CD8-positive, alpha-beta memory T cell (primary cell): ENCODE measurements around the gene FFAR1. TPM values are rescaled to one million over a fixed set of nuclear protein-coding genes. Genes with fewer than 3 reads are reported as not detected.

Source experiments
- CTCF ChIA-PET: fragments of 350-600 bp; sonication (Branson Sonifier 250); formaldehyde crosslinking; loops from one replicate; lab custom pipeline; 2021; ENCODE audit warnings: antibody characterized with exemption; lab: Charles Lee
- POLR2A ChIA-PET: fragments of 350-600 bp; sonication (Branson Sonifier 250); formaldehyde crosslinking; loops from one replicate; lab custom pipeline; 2021; ENCODE audit warnings: antibody characterized with exemption; lab: Charles Lee
- DNase-seq, 5 donors: peaks; one replicate each; pipeline versions ENCODE4 v3.0.0 to v3.0.0-alpha.2; 2020 to 2022; ENCODE audit warnings: mixed read lengths in 1 of 5
- H3K27ac ChIP-seq: one replicate; pipeline ENCODE4 v1.7.0; 2013; ENCODE audit warnings: low read depth, mild to moderate bottlenecking, low read length, moderate library complexity
- H3K27me3 ChIP-seq: 2 replicates; pipeline ENCODE4 v1.7.0; 2013; ENCODE audit warnings: low read length, mild to moderate bottlenecking; ENCODE audit not compliant: insufficient read depth, poor library complexity, severe bottlenecking
- H3K36me3 ChIP-seq: 2 replicates; pipeline ENCODE4 v1.7.0; 2013; ENCODE audit warnings: mild to moderate bottlenecking, low read length, moderate library complexity; ENCODE audit not compliant: insufficient read depth
- H3K4me1 ChIP-seq: 2 replicates; pipeline ENCODE4 v1.7.0; 2013; ENCODE audit warnings: mild to moderate bottlenecking, low read length, moderate library complexity; ENCODE audit not compliant: insufficient read depth
- H3K4me3 ChIP-seq: 2 replicates; pipeline ENCODE4 v1.7.0; 2013; ENCODE audit warnings: mild to moderate bottlenecking, low read length
- H3K9me3 ChIP-seq: 2 replicates; pipeline ENCODE4 v1.7.0; 2013; ENCODE audit warnings: mild to moderate bottlenecking, low read length
- H3K27ac Mint-ChIP-seq, 8 donors: one replicate each; pipeline ENCODE4 v1.8.0; 2020 to 2021; ENCODE audit warnings: mixed read lengths in 8 of 8, mild to moderate bottlenecking in 6 of 8, inconsistent platforms in 3 of 8, moderate library complexity in 3 of 8
- H3K27me3 Mint-ChIP-seq, 2 donors: one replicate each; pipeline ENCODE4 v1.8.0; 2020 to 2021; ENCODE audit warnings: mixed read lengths in 2 of 2, mild to moderate bottlenecking in 1 of 2, moderate library complexity in 1 of 2
- H3K36me3 Mint-ChIP-seq, 3 donors: one replicate each; pipeline ENCODE4 v1.8.0; 2020 to 2021; ENCODE audit warnings: mixed read lengths in 3 of 3, inconsistent platforms in 1 of 3, mild to moderate bottlenecking in 1 of 3
- H3K4me1 Mint-ChIP-seq, 3 donors: one replicate each; pipeline ENCODE4 v1.8.0; 2020 to 2021; ENCODE audit warnings: mixed read lengths in 3 of 3, inconsistent platforms in 1 of 3, mild to moderate bottlenecking in 1 of 3
- H3K4me3 Mint-ChIP-seq, 7 donors: one replicate each; pipeline ENCODE4 v1.8.0; 2020 to 2021; ENCODE audit warnings: mixed read lengths in 7 of 7, mild to moderate bottlenecking in 6 of 7, moderate library complexity in 4 of 7, inconsistent platforms in 2 of 7
- H3K9me3 Mint-ChIP-seq, 5 donors: one replicate each; pipeline ENCODE4 v1.8.0; 2020 to 2022; ENCODE audit warnings: mixed read lengths in 5 of 5, mild to moderate bottlenecking in 3 of 5, moderate library complexity in 2 of 5, inconsistent platforms in 1 of 5
- polyA plus RNA-seq: library from polyadenylated mRNA; unstranded; fragments of 300-500 nt; fragmentation: Illumina TruSeq; gene quantifications from one replicate; pipeline ENCODE4 v1.2.3, GENCODE V29; 2021
- total RNA-seq, 2 experiments: library from RNA; stranded (reverse); gene quantifications; one replicate each; pipeline ENCODE4 v1.2.3, GENCODE V29; 2021

Gene FFAR1
- total and polyA plus RNA-seq, 3 experiments from 2014 or later, result not detected

- peak overlapping the region; percentile 71 for H3K27ac ChIP-seq
- ChIA-PET POLR2A (no interaction called here), CTCF (no interaction called here)
- H3K9me3 ChIP-seq, result no peaks in the 10 kb centered on the region
- no peak for DNase-seq
- Mint-ChIP-seq H3K4me1 (peaks cover 0 to 5% (median 4%) of the 10 kb centered on the region in 3 donors), H3K36me3 (no peaks in the 10 kb centered on the region), H3K9me3 (peaks cover 0 to 4% (median 2%) of the 10 kb centered on the region in 5 donors), H3K4me3 (no peak overlapping the region), H3K27me3 (peaks cover 10 to 28% of the 10 kb centered on the region in 2 donors), H3K27ac (no peak overlapping the region)
- no peaks in the 10 kb centered on the region for H3K4me1 ChIP-seq
- no peaks in the 10 kb centered on the region for H3K27me3 ChIP-seq
- H3K4me3 ChIP-seq, result no peak overlapping the region
- no peaks in the 10 kb centered on the region for H3K36me3 ChIP-seq
Measured at GRCh38 chr19:35380450-35381124, 32.9 kb downstream of the FFAR1 start.

GRCh38 chr19:35381318-35381717, 33.6 kb downstream of the FFAR1 start:
- no peaks in the 10 kb centered on the region for H3K4me1 ChIP-seq
- CTCF ChIA-PET, result no interaction called here

GRCh38 chr19:35381926-35382325, 34.2 kb downstream of the FFAR1 start:
- Histone ChIP-seq H3K27ac (no peak overlapping the region), H3K9me3 (no peaks in the 10 kb centered on the region), H3K36me3 (no peaks in the 10 kb centered on the region), H3K27me3 (no peaks in the 10 kb centered on the region), H3K4me1 (no peaks in the 10 kb centered on the region), H3K4me3 (no peak overlapping the region)
- ChIA-PET CTCF (no interaction called here), POLR2A (no interaction called here)
- Mint-ChIP-seq H3K4me3 (no peak overlapping the region), H3K27me3 (peaks cover 8 to 28% of the 10 kb centered on the region in 2 donors), H3K27ac (no peak overlapping the region), H3K36me3 (peaks cover 0 to 5% (median 0%) of the 10 kb centered on the region in 3 donors), H3K4me1 (peaks cover 0 to 3% (median 3%) of the 10 kb centered on the region in 3 donors), H3K9me3 (peaks cover 6 to 10% (median 7%) of the 10 kb centered on the region in 5 donors)
- DNase-seq, result no peak

More at GRCh38 chr19:35381318-35381717, 33.6 kb downstream of the FFAR1 start:
- Histone ChIP-seq H3K27ac (peak overlapping the region; percentile 71), H3K4me3 (no peak overlapping the region), H3K27me3 (no peaks in the 10 kb centered on the region), H3K9me3 (no peaks in the 10 kb centered on the region), H3K36me3 (no peaks in the 10 kb centered on the region)
- H3K27me3 Mint-ChIP-seq, result peaks cover 8 to 28% of the 10 kb centered on the region in 2 donors
- DNase-seq, result no peak
- H3K4me3 Mint-ChIP-seq, result no peak overlapping the region
- peaks cover under 1 to 4% (median 4%) of the 10 kb centered on the region in 5 donors for H3K9me3 Mint-ChIP-seq
- POLR2A ChIA-PET, result no interaction called here
- no peak overlapping the region for H3K27ac Mint-ChIP-seq
- H3K4me1 Mint-ChIP-seq, result peaks cover 0 to 5% (median 4%) of the 10 kb centered on the region in 3 donors
- H3K36me3 Mint-ChIP-seq, result peaks cover 0 to 1% (median 0%) of the 10 kb centered on the region in 3 donors

GRCh38 chr19:35383536-35383935, 35.8 kb downstream of the FFAR1 start:
- H3K4me1 Mint-ChIP-seq, result no peaks in the 10 kb centered on the region
- Histone ChIP-seq H3K4me1 (no peaks in the 10 kb centered on the region), H3K27me3 (no peaks in the 10 kb centered on the region), H3K36me3 (no peaks in the 10 kb centered on the region), H3K9me3 (no peaks in the 10 kb centered on the region), H3K4me3 (no peak overlapping the region), H3K27ac (no peak overlapping the region)
- peaks cover 6 to 13% (median 10%) of the 10 kb centered on the region in 5 donors for H3K9me3 Mint-ChIP-seq
- H3K4me3 Mint-ChIP-seq, result no peak overlapping the region
- POLR2A ChIA-PET, result no interaction called here
- CTCF ChIA-PET, result interaction anchor here (0.8 kb wide), 1 partner anchor 85 kb away, joined by 3 read pairs; no protein-coding TSS in a partner anchor
- peaks cover 8 to 25% of the 10 kb centered on the region in 2 donors for H3K27me3 Mint-ChIP-seq
- DNase-seq, result no peak
- H3K36me3 Mint-ChIP-seq, result peaks cover 0 to 5% (median 0%) of the 10 kb centered on the region in 3 donors
- H3K27ac Mint-ChIP-seq, result no peak overlapping the region

- Mint-ChIP-seq H3K27me3 (peaks cover 6 to 11% of the 10 kb centered on the region in 2 donors), H3K4me1 (no peaks in the 10 kb centered on the region), H3K9me3 (peaks cover 6 to 13% (median 10%) of the 10 kb centered on the region in 5 donors), H3K36me3 (peaks cover 0 to 5% (median 0%) of the 10 kb centered on the region in 3 donors), H3K27ac (no peak overlapping the region), H3K4me3 (no peak overlapping the region)
- Histone ChIP-seq H3K27ac (peak overlapping the region; percentile 66), H3K4me1 (no peaks in the 10 kb centered on the region), H3K36me3 (no peaks in the 10 kb centered on the region), H3K4me3 (no peak overlapping the region), H3K27me3 (no peaks in the 10 kb centered on the region), H3K9me3 (no peaks in the 10 kb centered on the region)
- DNase-seq, result no peak
- ChIA-PET POLR2A (no interaction called here), CTCF (no interaction called here)
Measured at GRCh38 chr19:35388277-35389054, 40.8 kb downstream of the FFAR1 start.

- Histone ChIP-seq H3K27ac (peak overlapping the region; percentile 66), H3K4me1 (no peaks in the 10 kb centered on the region), H3K27me3 (no peaks in the 10 kb centered on the region), H3K4me3 (no peak overlapping the region), H3K36me3 (no peaks in the 10 kb centered on the region), H3K9me3 (no peaks in the 10 kb centered on the region)
- Mint-ChIP-seq H3K36me3 (peaks cover 0 to 5% (median 0%) of the 10 kb centered on the region in 3 donors), H3K4me1 (no peaks in the 10 kb centered on the region), H3K27ac (no peak overlapping the region), H3K27me3 (peaks cover 3 to 6% of the 10 kb centered on the region in 2 donors), H3K9me3 (peaks cover 6 to 13% (median 10%) of the 10 kb centered on the region in 5 donors), H3K4me3 (no peak overlapping the region)
- ChIA-PET POLR2A (no interaction called here), CTCF (no interaction called here)
- no peak for DNase-seq
Measured at GRCh38 chr19:35389192-35389861, 41.6 kb downstream of the FFAR1 start.

- H3K36me3 ChIP-seq, result no peaks in the 10 kb centered on the region
- H3K4me1 Mint-ChIP-seq, result no peaks in the 10 kb centered on the region
- no peaks in the 10 kb centered on the region for H3K9me3 Mint-ChIP-seq
- H3K4me1 ChIP-seq, result no peaks in the 10 kb centered on the region
- POLR2A ChIA-PET, result no interaction called here
- H3K27ac ChIP-seq, result no peak overlapping the region
- no peak overlapping the region for H3K4me3 ChIP-seq
- CTCF ChIA-PET, result no interaction called here
- no peak overlapping the region for H3K27ac Mint-ChIP-seq
- no peaks in the 10 kb centered on the region for H3K36me3 Mint-ChIP-seq
- no peaks in the 10 kb centered on the region for H3K27me3 ChIP-seq
- H3K27me3 Mint-ChIP-seq, result peaks cover 3 to 4% of the 10 kb centered on the region in 2 donors
- no peak for DNase-seq
- no peak overlapping the region for H3K4me3 Mint-ChIP-seq
- H3K9me3 ChIP-seq, result no peaks in the 10 kb centered on the region
Measured at GRCh38 chr19:35392742-35393715, 45.3 kb downstream of the FFAR1 start.
